B cell (primary cell): ENCODE measurements around the gene GLRX5. TPM values are rescaled to one million over a fixed set of nuclear protein-coding genes. Genes with fewer than 3 reads are reported as not detected.
A peak's percentile ranks its signal among the peaks of the same experiment; 100 is the strongest.

Experiments used
- ATAC-seq: fragments of 200-7000 bp; cut with Tn5 transposase; one replicate; pipeline ENCODE4 v1.10.0; 2021; ENCODE audit warnings: low read depth, mild to moderate bottlenecking, moderate number of reproducible peaks, moderate library complexity
- CTCF ChIA-PET: fragments of 350-600 bp; sonication (Branson Sonifier 250); formaldehyde crosslinking; loops from one replicate; lab custom pipeline; 2021; ENCODE audit warnings: antibody characterized with exemption, inconsistent platforms; lab: Charles Lee
- POLR2A ChIA-PET: fragments of 350-600 bp; sonication (Branson Sonifier 250); formaldehyde crosslinking; loops from one replicate; lab custom pipeline; 2021; ENCODE audit warnings: antibody characterized with exemption; lab: Charles Lee
- DNase-seq: peaks from one replicate; pipeline ENCODE4 v3.0.0; 2013
- H2AFZ ChIP-seq: 2 replicates; pipeline ENCODE4 v1.6.1; 2012; ENCODE audit warnings: mild to moderate bottlenecking, low read depth, low read length; ENCODE audit not compliant: insufficient read depth, poor library complexity, severe bottlenecking
- H3K27ac ChIP-seq, 2 donors: 1 replicate in 1 of 2; 2 replicates in 1 of 2; pipeline ENCODE4 v1.5.1; 2012 to 2013; ENCODE audit warnings: low read length in 2 of 2, mild to moderate bottlenecking in 2 of 2, moderate library complexity in 1 of 2
- H3K27me3 ChIP-seq, 4 experiments: fragments of 200-600 bp in 1 of 4; sonication (generic) in 1 of 4; replicated peaks in 1 of 4; 1 replicate in 2 of 4; 2 replicates in 2 of 4; pipeline versions ENCODE4 v1.6.1 to v1.7.0; 2013 to 2016; ENCODE audit warnings: low read length in 3 of 4, mild to moderate bottlenecking in 2 of 4, mixed read lengths in 1 of 4, moderate library complexity in 1 of 4; ENCODE audit not compliant: insufficient read depth in 4 of 4, control insufficient read depth in 3 of 4; ENCODE audit errors: control extremely low read depth in 1 of 4
- H3K36me3 ChIP-seq, 2 experiments: replicated peaks in 1 of 2; 1 replicate in 1 of 2; 2 replicates in 1 of 2; pipeline versions ENCODE4 v1.6.1 to v1.7.1; 2013; ENCODE audit warnings: low read length in 1 of 2; ENCODE audit not compliant: insufficient read depth in 2 of 2, control insufficient read depth in 1 of 2; ENCODE audit errors: control extremely low read depth in 1 of 2, extremely low read depth in 1 of 2
- H3K4me1 ChIP-seq, 2 donors: fragments of 200-600 bp in 1 of 2; sonication (generic) in 1 of 2; 1 replicate in 1 of 2; 2 replicates in 1 of 2; pipeline versions ENCODE4 v1.5.1 to v1.6.1; 2013 to 2017; ENCODE audit warnings: low read length in 2 of 2; ENCODE audit not compliant: control insufficient read depth in 2 of 2, insufficient read depth in 2 of 2
- H3K4me2 ChIP-seq: replicated peaks from 2 replicates; pipeline ENCODE3; 2012; ENCODE audit warnings: mild to moderate bottlenecking, low read depth, low read length; ENCODE audit not compliant: poor library complexity, severe bottlenecking
- H3K4me3 ChIP-seq, 5 experiments: fragments of 200-600 bp in 1 of 5; sonication (generic) in 1 of 5; 1 replicate in 3 of 5; 2 replicates in 2 of 5; pipeline versions ENCODE4 v1.5.1 to v1.7.0; 2011 to 2016; ENCODE audit warnings: low read length in 4 of 5, mild to moderate bottlenecking in 4 of 5, low read depth in 2 of 5, control low read depth in 1 of 5, moderate library complexity in 1 of 5; ENCODE audit not compliant: insufficient read depth in 1 of 5; ENCODE audit errors: control extremely low read depth in 1 of 5, extremely low read depth in 1 of 5
- H3K79me2 ChIP-seq: fragments of 200-600 bp; sonication (generic); one replicate; pipeline ENCODE4 v1.6.0; 2016; ENCODE audit warnings: low read length; ENCODE audit not compliant: control insufficient read depth, insufficient read depth
- H3K9ac ChIP-seq: fragments of 200-600 bp; sonication (generic); 2 replicates; pipeline ENCODE4 v1.6.1; 2017; ENCODE audit warnings: mild to moderate bottlenecking, low read length, moderate library complexity
- H3K9me3 ChIP-seq, 3 donors: one replicate each; pipeline versions ENCODE4 v1.6.1 to v1.7.1; 2013; ENCODE audit warnings: low read length in 2 of 3; ENCODE audit not compliant: control insufficient read depth in 2 of 3, insufficient read depth in 1 of 3; ENCODE audit errors: control extremely low read depth in 1 of 3
- H4K20me1 ChIP-seq: 2 replicates; pipeline ENCODE4 v1.6.0; 2012; ENCODE audit warnings: mild to moderate bottlenecking, low read length; ENCODE audit not compliant: insufficient read depth, control insufficient read depth, poor library complexity, severe bottlenecking
- H3K27ac Mint-ChIP-seq: one replicate; pipeline ENCODE4 v1.8.0; 2021; ENCODE audit warnings: mixed read lengths
- H3K27me3 Mint-ChIP-seq: one replicate; pipeline ENCODE4 v1.8.0; 2021; ENCODE audit warnings: mixed read lengths
- H3K4me1 Mint-ChIP-seq: one replicate; pipeline ENCODE4 v1.8.0; 2021; ENCODE audit warnings: mixed read lengths
- H3K4me3 Mint-ChIP-seq: one replicate; pipeline ENCODE4 v1.8.0; 2021; ENCODE audit warnings: mixed read lengths
- H3K9me3 Mint-ChIP-seq: one replicate; pipeline ENCODE4 v1.8.0; 2022; ENCODE audit warnings: mixed read lengths; ENCODE audit not compliant: insufficient read depth
- CTCF ChIP-seq: fragments of 200-600 bp; IDR thresholded peaks from one replicate; pipeline ENCODE4 v1.8.0; 2022; ENCODE audit warnings: antibody characterized with exemption, mild to moderate bottlenecking
- EZH2 ChIP-seq: IDR thresholded peaks from 2 replicates; pipeline ENCODE4 v1.6.1; 2012; ENCODE audit warnings: borderline replicate concordance, low read depth, mild to moderate bottlenecking, moderate library complexity, low read length; ENCODE audit not compliant: insufficient read depth, poor library complexity, severe bottlenecking
- WGBS: methylation state at CpG from one replicate; pipeline ENCODE4 v1.1.5; 2013; ENCODE audit warnings: missing lambda C conversion rate; ENCODE audit not compliant: insufficient coverage; 5-methylcytosine and 5-hydroxymethylcytosine counted together
- intact Hi-C: fragments of 100-400 bp; cut with micrococcal nuclease; formaldehyde crosslinking; loops from one replicate; pipeline ENCODE4 v1.10.0; 2022
- polyA plus RNA-seq: library from polyadenylated mRNA; depleted of rRNA; stranded (reverse); fragments of >200 nt; gene quantifications from 2 replicates; pipeline ENCODE4 v1.2.3, GENCODE V29; 2012
- total RNA-seq, 2 donors: library from RNA; stranded (reverse); fragments of 120-200 nt in 1 of 2; gene quantifications; 1 replicate in 1 of 2; 2 replicates in 1 of 2; pipeline versions ENCODE4 v1.2.3 to v1.2.4, GENCODE V29; 2013 to 2022

Gene GLRX5
- total and polyA plus RNA-seq, 2 donors (not counting 1 experiment from before 2014, with no cell fraction given), result 7.8 to 18.4 TPM

DNA sequence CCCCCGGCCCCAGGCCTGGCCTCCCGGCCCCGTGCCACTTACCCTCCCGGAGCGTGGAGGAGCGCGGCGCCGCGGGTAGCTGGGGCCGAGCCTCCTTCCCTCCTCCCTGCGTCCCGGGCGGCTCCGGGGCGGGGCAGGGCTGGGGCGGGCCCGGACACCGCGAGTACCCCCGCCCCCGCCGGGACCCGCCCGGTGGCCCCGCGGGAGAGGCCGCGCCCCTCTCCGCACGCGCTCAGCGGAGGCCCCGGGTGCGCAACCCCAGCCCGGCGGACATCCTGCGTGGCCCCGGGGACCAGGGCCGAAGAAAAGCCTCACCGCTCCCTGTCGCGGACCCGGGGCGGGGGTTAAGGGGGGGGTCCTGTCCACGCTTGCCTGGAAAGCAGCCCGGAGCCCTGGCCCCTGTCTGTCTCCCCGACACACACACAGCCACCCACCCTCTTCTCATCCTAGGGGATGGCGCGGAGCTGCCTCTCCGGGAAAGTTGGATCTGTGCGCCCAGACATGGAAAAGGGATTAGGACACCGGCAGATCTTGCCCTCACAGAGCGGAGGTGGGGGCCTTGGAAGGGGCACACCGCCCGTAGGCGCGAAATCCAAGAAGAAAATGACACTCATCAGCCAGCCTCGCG is 18.2 kb upstream of the GLRX5 start, which contains the start of gene SYNE3:
Gene SYNE3, minus strand, starts transcription at position 97 of the 628 bp plus-strand sequence. CDS start 40,829 bp downstream, outside the sequence.
- Histone ChIP-seq H3K27ac (peak within 1 kb of the TSS; percentile 77 to 79), H3K27me3 (no peaks in the 10 kb centered on the region), H3K4me1 (peaks cover 66 to 76% of the 10 kb centered on the region in 2 donors), H3K4me2 (peak within 1 kb of the TSS; percentile 82), H3K9ac (peak within 1 kb of the TSS; percentile 68), H3K79me2 (peaks cover 33% of the 10 kb centered on the region), H3K9me3 (no peaks in the 10 kb centered on the region), H4K20me1 (peaks cover 28% of the 10 kb centered on the region), H2AFZ (peak within 1 kb of the TSS; percentile 57), H3K4me3 (peak within 1 kb of the TSS; percentile 50 to 77 (median 72)), H3K36me3 (peaks cover 0 to 1% of the 10 kb centered on the region in 2 experiments)
- WGBS, result 8% methylated on average over 46 of the region's 60 CpGs
- TF ChIP-seq EZH2 (no peak), CTCF (no peak)
- intact Hi-C loops, result loop anchor here (1.0 to 5.0 kb wide), 6 partner anchors 18 to 359 kb away; partner anchors contain the start of gene DICER1
- POLR2A ChIA-PET, result interaction anchor here (0.8 to 3.2 kb wide), 5 partner anchors 9 to 59 kb away, joined by 3 to 22 read pairs (median 5); partner anchors contain the start of gene GLRX5
- Mint-ChIP-seq H3K27ac (peak within 1 kb of the TSS; percentile 98), H3K27me3 (no peaks in the 10 kb centered on the region), H3K4me3 (peak within 1 kb of the TSS; percentile 95), H3K9me3 (no peaks in the 10 kb centered on the region), H3K4me1 (peaks cover 71% of the 10 kb centered on the region)
- ATAC-seq, result peak; percentile 64
- peak; percentile 75 for DNase-seq
- CTCF ChIA-PET, result interaction anchor here (0.9 to 7.9 kb wide), 9 partner anchors 9 to 90 kb away, joined by 3 to 60 read pairs (median 10); no protein-coding TSS in a partner anchor
